Heart right ventricle (tissue), 16 donors: ENCODE results near the gene OR10A4. TPM values are rescaled to one million over a fixed set of nuclear protein-coding genes. Genes with fewer than 3 reads are reported as not detected.

ENCODE experiments used
- ATAC-seq, 8 donors: fragments of 200-7000 bp; cut with Tn5 transposase; one replicate each; pipeline ENCODE4 v1.9.1; 2020; ENCODE audit warnings: mild to moderate bottlenecking in 8 of 8, moderate library complexity in 8 of 8, moderate number of reproducible peaks in 1 of 8
- DNase-seq, 2 donors: peaks; one replicate each; pipeline ENCODE4 v3.0.0-alpha.2; 2020
- H3K27ac ChIP-seq, 10 donors: fragments of 200-600 bp; sonication (generic) in 2 of 10; one replicate each; pipeline versions ENCODE4 v1.5.0 to v1.8.0; 2020 to 2022; ENCODE audit warnings: mild to moderate bottlenecking in 3 of 10
- H3K27me3 ChIP-seq, 7 donors: fragments of 200-600 bp; one replicate each; pipeline ENCODE4 v1.8.0; 2021 to 2022; ENCODE audit warnings: mild to moderate bottlenecking in 2 of 7
- H3K36me3 ChIP-seq, 9 donors: fragments of 200-600 bp; sonication (generic) in 1 of 9; one replicate each; pipeline versions ENCODE4 v1.5.0 to v1.8.0; 2020 to 2022; ENCODE audit warnings: mild to moderate bottlenecking in 2 of 9
- H3K4me1 ChIP-seq, 9 donors: fragments of 200-600 bp; sonication (generic) in 1 of 9; one replicate each; pipeline versions ENCODE4 v1.5.0 to v1.8.0; 2020 to 2022; ENCODE audit warnings: mild to moderate bottlenecking in 4 of 9
- H3K4me3 ChIP-seq, 10 donors: fragments of 200-600 bp; sonication (generic) in 2 of 10; one replicate each; pipeline versions ENCODE4 v1.5.0 to v1.8.0; 2020 to 2022; ENCODE audit warnings: mild to moderate bottlenecking in 7 of 10, moderate library complexity in 2 of 10
- H3K9me3 ChIP-seq, 11 donors: fragments of 200-600 bp in 10 of 11; sonication (generic) in 2 of 11; one replicate each; pipeline versions ENCODE4 v1.5.0 to v1.8.0; 2013 to 2022; ENCODE audit warnings: mild to moderate bottlenecking in 2 of 11, control low read depth in 1 of 11, moderate library complexity in 1 of 11
- WGBS, 2 donors: extraction: QIAGEN DNeasy Blood & Tissue Kit; methylation state at CpG; one replicate each; pipeline ENCODE4 v1.1.7; 2013; ENCODE audit warnings: inconsistent platforms in 1 of 2; 5-methylcytosine and 5-hydroxymethylcytosine counted together
- intact Hi-C, 10 donors: fragments of 100-400 bp; cut with DNase I; formaldehyde crosslinking; loops; one replicate each; pipeline versions ENCODE4 v1.11.1 to v1.14.2; 2022
- polyA plus RNA-seq, 2 donors: library from polyadenylated mRNA; stranded (reverse); fragments of 200-250 nt; gene quantifications; one replicate each; pipeline ENCODE4 v1.2.3, GENCODE V29; 2013
- total RNA-seq, 10 donors: library from RNA; stranded (reverse); fragmentation: NEBNext Ultra II Directional in 3 of 10; extraction: Animal tissue kit (Norgen Biotek cat#: 25700) in 3 of 10; gene quantifications; one replicate each; pipeline versions ENCODE4 v1.2.1 to v1.2.4, GENCODE V29; 2021 to 2023
- TF ChIP-seq, protein P1 (sequence below), 9 donors: fragments of 200-600 bp; sonication (generic) in 2 of 9; IDR thresholded peaks; one replicate each; pipeline versions ENCODE4 v1.5.0 to v1.8.0; 2021 to 2022; ENCODE audit warnings: antibody characterized with exemption in 9 of 9, mild to moderate bottlenecking in 5 of 9, moderate library complexity in 1 of 9
- donor health status: Arrhythmogenic right ventricular cardiomyopathy.
- donor health status: ischemic (EF 13 %, LVEDD 7.1; RV severe dilation, severe dysfunction).
- donor health status: healthy with polysubstance abuse.
- donor health status: DM: no; HTN: yes; CAD: no.
- donor health status: DM: no; HTN: no; CAD: no.
- donor health status: ischemic (EF 25% LVEDD 6.9; RV normal size, moderate dysfunction).
- donor health status: ischemic (EF 25% LVEDD 5.7; RV mildly dilated, moderate dysfunction).
- donor health status: healthy.
- donor health status: DM: yes; HTN: yes; CAD: no.
- donor health status: Ischemic cardiomyopathy.
- donor health status: ischemic (EF 35%, LVEDD 5.7; RV mildly dilated, moderate dysfunction).
- donor health status: nonischemic (EF 11% LVEDD 7.7; RV severe dilation, severe dysfunction).
- donor health status: DM: yes; HTN: yes; CAD: no.
- donor health status: PGD.
- donor health status: ischemic (EF 29% LVEDD 5.4; RV normal size, mild dysfunction).
- donor health status: nonischemic (EF 23%, LVEDD 6.1; RV moderate dilation, normal function).

OR10A4 gene
- total and polyA plus RNA-seq, 12 donors = not detected

DNA sequence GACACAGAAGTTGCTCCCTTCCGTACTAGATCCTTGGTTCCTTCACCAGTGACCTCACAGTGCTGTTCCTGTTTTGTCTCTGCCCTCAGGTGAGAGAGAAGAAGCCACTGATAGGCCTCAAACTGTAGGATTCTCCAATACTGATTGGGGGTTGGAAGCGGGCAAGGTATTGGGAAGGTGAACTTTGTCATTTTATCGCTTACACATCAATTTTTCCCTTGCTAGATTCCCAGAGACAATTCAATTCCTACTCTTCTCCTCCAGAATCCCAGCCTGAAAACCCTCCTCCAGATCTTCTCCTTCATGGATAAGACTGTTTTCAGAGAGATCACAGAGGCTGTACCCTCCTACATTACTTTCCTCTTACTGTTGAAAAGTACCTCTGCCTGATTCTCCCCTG, 35.0 kb downstream of the OR10A4 start:
- intact Hi-C loops = no loop called here

DNA sequence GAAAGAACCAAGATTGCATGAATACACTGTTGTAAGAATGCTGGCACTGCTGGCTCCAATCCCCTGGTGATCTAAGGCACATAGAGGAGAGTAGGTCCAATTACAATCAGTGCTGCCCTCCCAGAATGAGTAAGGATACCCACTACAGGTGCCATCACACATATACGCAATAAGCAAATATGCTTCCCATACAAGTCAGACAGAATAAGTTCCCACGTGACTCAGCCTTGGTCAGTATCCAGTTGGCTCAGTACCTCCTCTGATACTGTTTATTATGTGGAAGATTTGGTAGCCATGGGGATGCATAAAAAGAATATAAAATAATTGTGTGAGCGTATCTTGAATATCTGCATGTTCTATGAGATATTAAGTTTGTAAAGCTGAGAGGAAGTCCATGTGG, 35.5 kb downstream of the OR10A4 start:
- DNase-seq (no peak), ATAC-seq (peak in 1 of 8 donors; percentile 19)
- Histone ChIP-seq H3K4me3 (no peak overlapping the region), H3K27ac (no peak overlapping the region), H3K36me3 (no peaks in the 10 kb centered on the region), H3K27me3 (no peaks in the 10 kb centered on the region), H3K9me3 (no peaks in the 10 kb centered on the region), H3K4me1 (no peaks in the 10 kb centered on the region)
- intact Hi-C loops = no loop called here
- TF ChIP-seq, protein P1, sequence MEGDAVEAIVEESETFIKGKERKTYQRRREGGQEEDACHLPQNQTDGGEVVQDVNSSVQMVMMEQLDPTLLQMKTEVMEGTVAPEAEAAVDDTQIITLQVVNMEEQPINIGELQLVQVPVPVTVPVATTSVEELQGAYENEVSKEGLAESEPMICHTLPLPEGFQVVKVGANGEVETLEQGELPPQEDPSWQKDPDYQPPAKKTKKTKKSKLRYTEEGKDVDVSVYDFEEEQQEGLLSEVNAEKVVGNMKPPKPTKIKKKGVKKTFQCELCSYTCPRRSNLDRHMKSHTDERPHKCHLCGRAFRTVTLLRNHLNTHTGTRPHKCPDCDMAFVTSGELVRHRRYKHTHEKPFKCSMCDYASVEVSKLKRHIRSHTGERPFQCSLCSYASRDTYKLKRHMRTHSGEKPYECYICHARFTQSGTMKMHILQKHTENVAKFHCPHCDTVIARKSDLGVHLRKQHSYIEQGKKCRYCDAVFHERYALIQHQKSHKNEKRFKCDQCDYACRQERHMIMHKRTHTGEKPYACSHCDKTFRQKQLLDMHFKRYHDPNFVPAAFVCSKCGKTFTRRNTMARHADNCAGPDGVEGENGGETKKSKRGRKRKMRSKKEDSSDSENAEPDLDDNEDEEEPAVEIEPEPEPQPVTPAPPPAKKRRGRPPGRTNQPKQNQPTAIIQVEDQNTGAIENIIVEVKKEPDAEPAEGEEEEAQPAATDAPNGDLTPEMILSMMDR (IDR thresholded peaks at IDR 0.05) = no peak
- 51 to 54% methylated on average over 3 of the region's 3 CpGs for WGBS, 2 donors

More for the DNA sequence above, 35.0 kb downstream of the OR10A4 start:
- TF ChIP-seq, protein P1 (IDR thresholded peaks at IDR 0.05) = no peak
- H3K9me3 ChIP-seq = no peaks in the 10 kb centered on the region
- 94 to 95% methylated on average over 3 of the region's 3 CpGs for WGBS, 2 donors
- no peaks in the 10 kb centered on the region for H3K27me3 ChIP-seq
- H3K27ac ChIP-seq = no peak overlapping the region
- DNase-seq (no peak), ATAC-seq (no peak)
- no peaks in the 10 kb centered on the region for H3K36me3 ChIP-seq
- H3K4me1 ChIP-seq = no peaks in the 10 kb centered on the region
- H3K4me3 ChIP-seq = no peak overlapping the region

DNA sequence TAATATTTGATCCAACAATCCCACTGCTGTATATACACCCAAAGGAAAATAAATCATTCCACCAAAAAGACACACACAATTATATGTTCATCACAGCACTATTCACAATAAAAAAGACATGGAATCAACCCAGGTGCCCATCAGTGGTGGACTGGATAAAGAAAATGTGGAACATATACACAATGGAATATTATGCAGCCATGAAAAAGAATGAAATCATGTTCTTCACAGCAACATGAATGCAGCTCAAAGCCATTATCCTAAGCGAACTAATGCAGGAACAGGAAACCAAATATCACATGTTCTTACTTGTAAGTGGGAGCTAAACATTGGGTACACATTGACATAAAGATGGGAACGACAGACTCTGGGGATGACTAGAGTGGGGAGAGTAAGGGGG, 43.3 kb downstream of the OR10A4 start:
- Histone ChIP-seq H3K36me3 (no peaks in the 10 kb centered on the region), H3K4me1 (no peaks in the 10 kb centered on the region), H3K9me3 (peaks cover 0 to 5% (median 0%) of the 10 kb centered on the region in 11 donors), H3K4me3 (no peak overlapping the region), H3K27ac (no peak overlapping the region), H3K27me3 (peaks cover 0 to 5% (median 0%) of the 10 kb centered on the region in 7 donors)
- 63% methylated on average over 2 of the region's 2 CpGs for WGBS, 2 donors
- no peak for DNase-seq
- TF ChIP-seq, protein P1 (IDR thresholded peaks at IDR 0.05) = no peak
- ATAC-seq = no peak
- intact Hi-C loops = no loop called here

DNA sequence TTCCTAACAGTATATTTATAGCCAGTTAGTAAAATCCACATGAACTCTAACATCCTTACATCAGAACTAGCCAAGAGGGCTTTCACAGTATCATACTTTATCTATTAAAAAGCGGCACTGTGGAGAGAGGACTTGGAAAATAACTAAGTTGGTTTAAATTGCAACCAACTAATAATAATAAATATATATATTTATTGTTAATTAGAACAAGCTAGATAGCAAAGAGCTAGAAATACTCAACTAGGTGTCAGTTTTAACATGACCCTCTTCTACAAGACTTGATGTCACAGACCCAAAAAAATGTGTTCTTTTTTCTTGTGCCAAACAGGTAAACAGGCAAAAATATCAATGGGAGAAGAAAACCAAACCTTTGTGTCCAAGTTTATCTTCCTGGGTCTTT, 44.3 kb downstream of the OR10A4 start, which contains the start of gene OR2D3:
OR2D3 (plus strand) TSS at position 301 of the 400 bp plus-strand sequence; CDS start at position 301, 0 bp downstream.
- WGBS, 2 donors = 87 to 91% methylated on average over 1 of the region's 1 CpG
- no peak within 1 kb of the TSS for H3K27ac ChIP-seq
- H3K4me3 ChIP-seq = no peak within 1 kb of the TSS
- H3K9me3 ChIP-seq = peaks cover 0 to 5% (median 0%) of the 10 kb centered on the region in 11 donors
- no peaks in the 10 kb centered on the region for H3K36me3 ChIP-seq
- H3K27me3 ChIP-seq = peaks cover 0 to 5% (median 0%) of the 10 kb centered on the region in 7 donors
- intact Hi-C loops = no loop called here
- no peaks in the 10 kb centered on the region for H3K4me1 ChIP-seq
- no peak for ATAC-seq
- DNase-seq = no peak
- TF ChIP-seq, protein P1 (IDR thresholded peaks at IDR 0.05) = no peak
